Panc1 (cell line): ENCODE results near the gene SENP8. TPM values are rescaled to one million over a fixed set of nuclear protein-coding genes. Genes with fewer than 3 reads are reported as not detected.

Source experiments
- ATAC-seq: fragments of 200-7000 bp; cut with Tn5 transposase; 2 replicates; pipeline ENCODE4 v1.9.1; 2020; ENCODE audit warnings: mild to moderate bottlenecking, moderate library complexity
- BruUV-seq: library from RNA; stranded (reverse); fragments of 400-500 nt; replicated peaks from 2 replicates; lab custom pipeline; 2021; lab: Mats Ljungman, UMichigan
- CTCF ChIA-PET: fragments of 300-600 bp; sonication (Branson Sonifier 250); formaldehyde crosslinking; loops from one replicate; lab custom pipeline; 2022; ENCODE audit warnings: antibody characterized with exemption; lab: Charles Lee
- POLR2A ChIA-PET: fragments of 300-600 bp; sonication (Branson Sonifier 250); formaldehyde crosslinking; loops from one replicate; lab custom pipeline; 2022; ENCODE audit warnings: antibody characterized with exemption; lab: Charles Lee
- DNase-seq: peaks from one replicate; pipeline ENCODE4 v3.0.0-alpha.2; 2010; ENCODE audit warnings: low read depth, low spot score
- H3K27ac ChIP-seq: 2 replicates; pipeline ENCODE4 v1.5.1; 2011; ENCODE audit warnings: mild to moderate bottlenecking, low read length, inconsistent platforms
- H3K27me3 ChIP-seq: fragments of 200-500 bp; sonication (Bioruptor generic); 2 replicates; pipeline ENCODE4 v1.6.0; 2014; ENCODE audit warnings: low read length, inconsistent platforms; ENCODE audit not compliant: control insufficient read depth, insufficient read depth
- H3K36me3 ChIP-seq: fragments of 200-500 bp; sonication (Bioruptor generic); 2 replicates; pipeline ENCODE4 v1.5.1; 2014; ENCODE audit warnings: inconsistent platforms, mild to moderate bottlenecking, low read length, moderate library complexity; ENCODE audit not compliant: control insufficient read depth, insufficient read depth
- H3K4me1 ChIP-seq: 2 replicates; pipeline ENCODE4 v1.5.1; 2011; ENCODE audit warnings: inconsistent platforms, mild to moderate bottlenecking, low read length, moderate library complexity; ENCODE audit not compliant: control insufficient read depth, insufficient read depth
- H3K4me3 ChIP-seq, 2 experiments: 2 replicates each; pipeline ENCODE4 v1.5.1; 2011 to 2012; ENCODE audit warnings: low read depth in 2 of 2, low read length in 2 of 2, mild to moderate bottlenecking in 2 of 2, inconsistent platforms in 1 of 2, moderate library complexity in 1 of 2
- H3K9me3 ChIP-seq: fragments of 200-500 bp; sonication (Bioruptor generic); 2 replicates; pipeline ENCODE4 v1.5.1; 2014; ENCODE audit warnings: low read depth, mild to moderate bottlenecking, inconsistent platforms, low read length, moderate library complexity; ENCODE audit not compliant: control insufficient read depth, insufficient read depth
- CTCF ChIP-seq: fragments of 450-650 bp; IDR thresholded peaks from 2 replicates; pipeline ENCODE4 v1.5.1; 2017; ENCODE audit warnings: mild to moderate bottlenecking
- POLR2AphosphoS5 ChIP-seq: IDR thresholded peaks from 2 replicates; pipeline ENCODE4 v1.6.1; 2012; ENCODE audit warnings: mild to moderate bottlenecking, low read depth, low read length, moderate library complexity
- REST ChIP-seq, 2 experiments: IDR thresholded peaks; 2 replicates each; pipeline ENCODE4 v1.6.1; 2011 to 2012; ENCODE audit warnings: low read depth in 2 of 2, control low read depth in 1 of 2, low read length in 1 of 2, mild to moderate bottlenecking in 1 of 2, moderate library complexity in 1 of 2; ENCODE audit not compliant: insufficient read depth in 1 of 2
- SIN3A ChIP-seq: IDR thresholded peaks from 2 replicates; pipeline ENCODE4 v1.6.1; 2012; ENCODE audit warnings: low read depth, mild to moderate bottlenecking, low read length, moderate library complexity, borderline replicate concordance; ENCODE audit not compliant: insufficient read depth
- TCF7L2 ChIP-seq: IDR thresholded peaks from 2 replicates; pipeline ENCODE4 v1.6.1; 2011; ENCODE audit warnings: mild to moderate bottlenecking, low read depth, low read length, inconsistent platforms
- in situ Hi-C: cut with HindIII; loops from 2 replicates; pipeline ENCODE4 v1.10.0; 2016; ENCODE audit warnings: low sequenced_read_pairs, low pct_unique_long_range_greater_than_20kb
- intact Hi-C: fragments of 100-400 bp; cut with micrococcal nuclease; formaldehyde crosslinking; loops from one replicate; pipeline ENCODE4 v1.10.0; 2022; ENCODE audit not compliant: unreplicated experiment
- total RNA-seq: library from RNA; stranded (reverse); gene quantifications from one replicate; pipeline ENCODE4 v1.2.1, GENCODE V29; 2021; ENCODE audit not compliant: unreplicated experiment

Gene SENP8
- total RNA-seq, 1 experiment from 2014 or later, result 2.9 TPM

- DNase-seq (no peak), ATAC-seq (no peak)
- in situ Hi-C loops, result no loop called here
- BruUV-seq, result no TSS peak
- Histone ChIP-seq H3K4me3 (no peak overlapping the region), H3K27me3 (no peaks in the 10 kb centered on the region), H3K27ac (no peak overlapping the region), H3K9me3 (no peaks in the 10 kb centered on the region), H3K4me1 (no peaks in the 10 kb centered on the region), H3K36me3 (no peaks in the 10 kb centered on the region)
- intact Hi-C loops, result no loop called here
- CTCF ChIA-PET, result no interaction called here
- POLR2A ChIA-PET, result no interaction called here
- no peak for TF ChIP-seq SIN3A
- TF ChIP-seq CTCF, result no peak
- TF ChIP-seq TCF7L2, result no peak
- no peak for TF ChIP-seq REST (IDR thresholded peaks at IDR 0.05; ENCODE audit: insufficient read depth in 1 of 2, low read depth in 2 of 2, low read length in 1 of 2)
- TF ChIP-seq POLR2AphosphoS5, result no peak
Observed at GRCh38 chr15:72128359-72128758, 10.2 kb downstream of the SENP8 start.

GRCh38 chr15:72130272-72130671, 12.1 kb downstream of the SENP8 start:
- DNase-seq (no peak), ATAC-seq (no peak)
- no peak for TF ChIP-seq CTCF
- no peak for TF ChIP-seq TCF7L2
- TF ChIP-seq POLR2AphosphoS5, result no peak
- TF ChIP-seq REST (IDR thresholded peaks at IDR 0.05; ENCODE audit: insufficient read depth in 1 of 2, low read depth in 2 of 2, low read length in 1 of 2), result no peak
- no peak for TF ChIP-seq SIN3A
- Histone ChIP-seq H3K36me3 (no peaks in the 10 kb centered on the region), H3K27ac (no peak overlapping the region), H3K9me3 (no peaks in the 10 kb centered on the region), H3K27me3 (no peaks in the 10 kb centered on the region), H3K4me3 (no peak overlapping the region), H3K4me1 (no peaks in the 10 kb centered on the region)
- POLR2A ChIA-PET, result no interaction called here
- no TSS peak for BruUV-seq
- intact Hi-C loops, result no loop called here
- CTCF ChIA-PET, result interaction anchor here (0.7 kb wide), 1 partner anchor 38 kb away, joined by 4 read pairs; no protein-coding TSS in a partner anchor
- in situ Hi-C loops, result no loop called here
